ENCODE data around the gene LRBA. TPM values are rescaled to one million over a fixed set of nuclear protein-coding genes. Genes with fewer than 3 reads are reported as not detected.

LRBA gene
- total RNA-seq, 1 experiment from 2014 or later = 69.1 TPM

DNA sequence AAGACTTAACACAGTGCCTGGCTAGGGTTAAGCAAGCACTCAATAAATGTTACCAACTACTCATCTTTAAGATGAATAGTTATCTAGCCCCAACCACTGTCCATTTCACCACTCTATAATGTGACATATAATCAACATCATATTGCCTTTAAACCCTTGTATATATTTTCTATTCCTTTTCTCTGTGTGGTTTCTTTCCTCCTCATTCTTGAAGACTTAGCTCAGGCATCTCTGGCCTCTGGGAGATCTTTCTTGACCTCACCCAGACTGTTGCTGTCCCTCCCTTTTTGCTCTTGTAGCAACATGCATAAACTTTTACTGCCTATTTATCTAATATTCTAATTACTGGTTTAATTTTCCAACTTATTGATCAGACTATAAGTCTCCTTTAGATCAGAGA, 683.0 kb downstream of the LRBA start (continued):
- TF ChIP-seq, protein P1, sequence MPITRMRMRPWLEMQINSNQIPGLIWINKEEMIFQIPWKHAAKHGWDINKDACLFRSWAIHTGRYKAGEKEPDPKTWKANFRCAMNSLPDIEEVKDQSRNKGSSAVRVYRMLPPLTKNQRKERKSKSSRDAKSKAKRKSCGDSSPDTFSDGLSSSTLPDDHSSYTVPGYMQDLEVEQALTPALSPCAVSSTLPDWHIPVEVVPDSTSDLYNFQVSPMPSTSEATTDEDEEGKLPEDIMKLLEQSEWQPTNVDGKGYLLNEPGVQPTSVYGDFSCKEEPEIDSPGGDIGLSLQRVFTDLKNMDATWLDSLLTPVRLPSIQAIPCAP (CRISPR knock-in tag; IDR thresholded peaks at IDR 0.05) = no peak
- TF ChIP-seq, protein P2, sequence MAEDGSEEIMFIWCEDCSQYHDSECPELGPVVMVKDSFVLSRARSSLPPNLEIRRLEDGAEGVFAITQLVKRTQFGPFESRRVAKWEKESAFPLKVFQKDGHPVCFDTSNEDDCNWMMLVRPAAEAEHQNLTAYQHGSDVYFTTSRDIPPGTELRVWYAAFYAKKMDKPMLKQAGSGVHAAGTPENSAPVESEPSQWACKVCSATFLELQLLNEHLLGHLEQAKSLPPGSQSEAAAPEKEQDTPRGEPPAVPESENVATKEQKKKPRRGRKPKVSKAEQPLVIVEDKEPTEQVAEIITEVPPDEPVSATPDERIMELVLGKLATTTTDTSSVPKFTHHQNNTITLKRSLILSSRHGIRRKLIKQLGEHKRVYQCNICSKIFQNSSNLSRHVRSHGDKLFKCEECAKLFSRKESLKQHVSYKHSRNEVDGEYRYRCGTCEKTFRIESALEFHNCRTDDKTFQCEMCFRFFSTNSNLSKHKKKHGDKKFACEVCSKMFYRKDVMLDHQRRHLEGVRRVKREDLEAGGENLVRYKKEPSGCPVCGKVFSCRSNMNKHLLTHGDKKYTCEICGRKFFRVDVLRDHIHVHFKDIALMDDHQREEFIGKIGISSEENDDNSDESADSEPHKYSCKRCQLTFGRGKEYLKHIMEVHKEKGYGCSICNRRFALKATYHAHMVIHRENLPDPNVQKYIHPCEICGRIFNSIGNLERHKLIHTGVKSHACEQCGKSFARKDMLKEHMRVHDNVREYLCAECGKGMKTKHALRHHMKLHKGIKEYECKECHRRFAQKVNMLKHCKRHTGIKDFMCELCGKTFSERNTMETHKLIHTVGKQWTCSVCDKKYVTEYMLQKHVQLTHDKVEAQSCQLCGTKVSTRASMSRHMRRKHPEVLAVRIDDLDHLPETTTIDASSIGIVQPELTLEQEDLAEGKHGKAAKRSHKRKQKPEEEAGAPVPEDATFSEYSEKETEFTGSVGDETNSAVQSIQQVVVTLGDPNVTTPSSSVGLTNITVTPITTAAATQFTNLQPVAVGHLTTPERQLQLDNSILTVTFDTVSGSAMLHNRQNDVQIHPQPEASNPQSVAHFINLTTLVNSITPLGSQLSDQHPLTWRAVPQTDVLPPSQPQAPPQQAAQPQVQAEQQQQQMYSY (CRISPR knock-in tag; IDR thresholded peaks at IDR 0.05) = no peak
- no peak for TF ChIP-seq KAT7 (CRISPR knock-in tag; IDR thresholded peaks at IDR 0.05; ENCODE audit: borderline replicate concordance)

DNA sequence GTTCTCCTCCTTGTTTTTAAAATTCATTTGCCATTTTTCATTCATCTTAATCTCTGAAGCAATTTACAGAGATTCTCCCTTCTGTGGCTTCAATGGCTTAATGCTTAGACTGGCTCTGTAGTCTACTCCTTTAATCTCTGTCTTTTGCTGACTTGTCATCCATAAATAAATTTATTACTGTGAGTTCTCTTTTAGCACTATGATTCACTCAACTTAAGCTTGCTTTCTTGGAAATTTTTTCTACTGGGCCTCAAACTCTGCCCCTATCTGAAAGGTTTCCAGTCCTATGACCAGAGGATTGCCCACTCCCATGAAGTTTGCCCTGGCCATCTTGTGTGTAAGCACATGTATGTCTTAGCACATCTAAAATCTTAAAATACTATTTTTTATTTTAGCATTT, 685.7 kb downstream of the LRBA start:
- DNase-seq (ENCODE audit: low spot score) (no peak), ATAC-seq (no peak)
- ChIA-PET POLR2A (interaction anchor here (0.6 kb wide), 1 partner anchor 32 kb away, joined by 3 read pairs; no protein-coding TSS in a partner anchor), CTCF (no interaction called here)
- no peaks in the 10 kb centered on the region for H3K27me3 Mint-ChIP-seq (ENCODE audit: low read depth)
- no peaks in the 10 kb centered on the region for H3K9me3 Mint-ChIP-seq
- no peaks in the 10 kb centered on the region for H3K4me1 Mint-ChIP-seq
- H3K4me3 Mint-ChIP-seq = no peak overlapping the region
- H3K27ac Mint-ChIP-seq = no peak overlapping the region
- TF ChIP-seq CREB1 (CRISPR knock-in tag; IDR thresholded peaks at IDR 0.05) (no peak), TP53 (CRISPR knock-in tag; IDR thresholded peaks at IDR 0.05) (no peak), ZNF121 (CRISPR knock-in tag; IDR thresholded peaks at IDR 0.05) (no peak), SP1 (CRISPR knock-in tag; conservative IDR thresholded peaks at IDR 0.05) (no peak), SMAD3 (CRISPR knock-in tag; IDR thresholded peaks at IDR 0.05; ENCODE audit: borderline replicate concordance) (no peak), ZNF671 (CRISPR knock-in tag; IDR thresholded peaks at IDR 0.05) (no peak), FOXJ3 (CRISPR knock-in tag; IDR thresholded peaks at IDR 0.05; ENCODE audit: borderline replicate concordance) (no peak), ESRRA (CRISPR knock-in tag; IDR thresholded peaks at IDR 0.05; ENCODE audit: borderline replicate concordance) (no peak), FOXP1 (CRISPR knock-in tag; IDR thresholded peaks at IDR 0.05; ENCODE audit: borderline replicate concordance) (no peak), RORB (CRISPR knock-in tag; IDR thresholded peaks at IDR 0.05) (no peak), ATF1 (CRISPR knock-in tag; IDR thresholded peaks at IDR 0.05) (no peak), CREM (CRISPR knock-in tag; IDR thresholded peaks at IDR 0.05) (no peak), ZBTB21 (CRISPR knock-in tag; IDR thresholded peaks at IDR 0.05; ENCODE audit: borderline replicate concordance) (no peak)
- TF ChIP-seq, protein P3, sequence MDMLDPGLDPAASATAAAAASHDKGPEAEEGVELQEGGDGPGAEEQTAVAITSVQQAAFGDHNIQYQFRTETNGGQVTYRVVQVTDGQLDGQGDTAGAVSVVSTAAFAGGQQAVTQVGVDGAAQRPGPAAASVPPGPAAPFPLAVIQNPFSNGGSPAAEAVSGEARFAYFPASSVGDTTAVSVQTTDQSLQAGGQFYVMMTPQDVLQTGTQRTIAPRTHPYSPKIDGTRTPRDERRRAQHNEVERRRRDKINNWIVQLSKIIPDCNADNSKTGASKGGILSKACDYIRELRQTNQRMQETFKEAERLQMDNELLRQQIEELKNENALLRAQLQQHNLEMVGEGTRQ (CRISPR knock-in tag; IDR thresholded peaks at IDR 0.05) = no peak
- TF ChIP-seq, protein P4, sequence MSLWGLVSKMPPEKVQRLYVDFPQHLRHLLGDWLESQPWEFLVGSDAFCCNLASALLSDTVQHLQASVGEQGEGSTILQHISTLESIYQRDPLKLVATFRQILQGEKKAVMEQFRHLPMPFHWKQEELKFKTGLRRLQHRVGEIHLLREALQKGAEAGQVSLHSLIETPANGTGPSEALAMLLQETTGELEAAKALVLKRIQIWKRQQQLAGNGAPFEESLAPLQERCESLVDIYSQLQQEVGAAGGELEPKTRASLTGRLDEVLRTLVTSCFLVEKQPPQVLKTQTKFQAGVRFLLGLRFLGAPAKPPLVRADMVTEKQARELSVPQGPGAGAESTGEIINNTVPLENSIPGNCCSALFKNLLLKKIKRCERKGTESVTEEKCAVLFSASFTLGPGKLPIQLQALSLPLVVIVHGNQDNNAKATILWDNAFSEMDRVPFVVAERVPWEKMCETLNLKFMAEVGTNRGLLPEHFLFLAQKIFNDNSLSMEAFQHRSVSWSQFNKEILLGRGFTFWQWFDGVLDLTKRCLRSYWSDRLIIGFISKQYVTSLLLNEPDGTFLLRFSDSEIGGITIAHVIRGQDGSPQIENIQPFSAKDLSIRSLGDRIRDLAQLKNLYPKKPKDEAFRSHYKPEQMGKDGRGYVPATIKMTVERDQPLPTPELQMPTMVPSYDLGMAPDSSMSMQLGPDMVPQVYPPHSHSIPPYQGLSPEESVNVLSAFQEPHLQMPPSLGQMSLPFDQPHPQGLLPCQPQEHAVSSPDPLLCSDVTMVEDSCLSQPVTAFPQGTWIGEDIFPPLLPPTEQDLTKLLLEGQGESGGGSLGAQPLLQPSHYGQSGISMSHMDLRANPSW (CRISPR knock-in tag; conservative IDR thresholded peaks at IDR 0.05; ENCODE audit: low read depth) = no peak
- TF ChIP-seq, protein P5, sequence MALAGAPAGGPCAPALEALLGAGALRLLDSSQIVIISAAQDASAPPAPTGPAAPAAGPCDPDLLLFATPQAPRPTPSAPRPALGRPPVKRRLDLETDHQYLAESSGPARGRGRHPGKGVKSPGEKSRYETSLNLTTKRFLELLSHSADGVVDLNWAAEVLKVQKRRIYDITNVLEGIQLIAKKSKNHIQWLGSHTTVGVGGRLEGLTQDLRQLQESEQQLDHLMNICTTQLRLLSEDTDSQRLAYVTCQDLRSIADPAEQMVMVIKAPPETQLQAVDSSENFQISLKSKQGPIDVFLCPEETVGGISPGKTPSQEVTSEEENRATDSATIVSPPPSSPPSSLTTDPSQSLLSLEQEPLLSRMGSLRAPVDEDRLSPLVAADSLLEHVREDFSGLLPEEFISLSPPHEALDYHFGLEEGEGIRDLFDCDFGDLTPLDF (CRISPR knock-in tag; IDR thresholded peaks at IDR 0.05) = no peak
- TF ChIP-seq, protein P6, sequence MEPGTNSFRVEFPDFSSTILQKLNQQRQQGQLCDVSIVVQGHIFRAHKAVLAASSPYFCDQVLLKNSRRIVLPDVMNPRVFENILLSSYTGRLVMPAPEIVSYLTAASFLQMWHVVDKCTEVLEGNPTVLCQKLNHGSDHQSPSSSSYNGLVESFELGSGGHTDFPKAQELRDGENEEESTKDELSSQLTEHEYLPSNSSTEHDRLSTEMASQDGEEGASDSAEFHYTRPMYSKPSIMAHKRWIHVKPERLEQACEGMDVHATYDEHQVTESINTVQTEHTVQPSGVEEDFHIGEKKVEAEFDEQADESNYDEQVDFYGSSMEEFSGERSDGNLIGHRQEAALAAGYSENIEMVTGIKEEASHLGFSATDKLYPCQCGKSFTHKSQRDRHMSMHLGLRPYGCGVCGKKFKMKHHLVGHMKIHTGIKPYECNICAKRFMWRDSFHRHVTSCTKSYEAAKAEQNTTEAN (CRISPR knock-in tag; IDR thresholded peaks at IDR 0.05) = no peak
- TF ChIP-seq, protein P7, sequence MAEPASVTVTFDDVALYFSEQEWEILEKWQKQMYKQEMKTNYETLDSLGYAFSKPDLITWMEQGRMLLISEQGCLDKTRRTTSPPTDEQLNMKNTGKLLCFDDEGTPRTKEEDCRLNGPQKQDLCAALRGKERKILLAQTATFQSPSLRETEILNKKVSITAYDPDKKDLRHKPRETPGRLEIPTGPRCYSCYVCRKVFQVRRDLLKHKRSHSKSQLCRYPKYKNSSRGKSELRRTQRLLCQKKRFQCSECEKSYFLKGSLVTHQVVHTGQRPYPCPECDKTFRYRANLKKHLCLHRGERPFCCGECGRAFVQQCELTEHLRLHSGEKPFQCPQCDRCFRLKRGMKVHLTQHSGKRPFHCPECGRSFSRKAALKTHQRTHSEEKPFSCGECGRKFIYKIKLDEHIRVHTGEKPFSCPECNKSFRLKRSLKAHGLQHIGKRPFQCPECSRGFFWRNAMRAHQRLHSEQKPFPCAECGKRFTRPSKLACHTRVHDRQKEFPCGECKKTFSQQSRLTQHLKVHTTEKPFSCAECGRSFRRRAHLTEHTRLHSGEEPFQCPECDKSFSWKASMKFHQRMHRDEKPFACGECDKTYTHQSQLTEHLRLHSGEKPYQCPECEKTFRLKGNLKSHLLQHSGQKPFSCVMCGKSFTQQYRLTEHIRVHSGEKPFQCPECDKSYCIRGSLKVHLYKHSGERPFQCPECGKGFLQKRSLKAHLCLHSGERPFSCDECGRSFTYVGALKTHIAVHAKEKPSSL (CRISPR knock-in tag; conservative IDR thresholded peaks at IDR 0.05) = no peak
- TF ChIP-seq, protein P8, sequence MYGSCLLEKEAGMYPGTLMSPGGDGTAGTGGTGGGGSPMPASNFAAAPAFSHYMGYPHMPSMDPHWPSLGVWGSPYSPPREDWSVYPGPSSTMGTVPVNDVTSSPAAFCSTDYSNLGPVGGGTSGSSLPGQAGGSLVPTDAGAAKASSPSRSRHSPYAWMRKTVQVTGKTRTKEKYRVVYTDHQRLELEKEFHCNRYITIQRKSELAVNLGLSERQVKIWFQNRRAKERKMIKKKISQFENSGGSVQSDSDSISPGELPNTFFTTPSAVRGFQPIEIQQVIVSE (CRISPR knock-in tag; IDR thresholded peaks at IDR 0.05; ENCODE audit: borderline replicate concordance) = no peak
- TF ChIP-seq, protein P9, sequence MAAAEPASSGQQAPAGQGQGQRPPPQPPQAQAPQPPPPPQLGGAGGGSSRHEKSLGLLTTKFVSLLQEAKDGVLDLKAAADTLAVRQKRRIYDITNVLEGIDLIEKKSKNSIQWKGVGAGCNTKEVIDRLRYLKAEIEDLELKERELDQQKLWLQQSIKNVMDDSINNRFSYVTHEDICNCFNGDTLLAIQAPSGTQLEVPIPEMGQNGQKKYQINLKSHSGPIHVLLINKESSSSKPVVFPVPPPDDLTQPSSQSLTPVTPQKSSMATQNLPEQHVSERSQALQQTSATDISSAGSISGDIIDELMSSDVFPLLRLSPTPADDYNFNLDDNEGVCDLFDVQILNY (CRISPR knock-in tag; IDR thresholded peaks at IDR 0.05) = no peak
- H3K36me3 Mint-ChIP-seq = no peaks in the 10 kb centered on the region
